Suppressor macrophage treated with lipopolysaccharide for 4 hours (primary cell): ENCODE measurements around the gene WFDC12.
A peak's percentile ranks its signal among the peaks of the same experiment; 100 is the strongest.

Experiments used
- DNase-seq: peaks from one replicate; pipeline ENCODE4 v3.0.0-alpha.2; 2020

The WFDC12 gene

GRCh38 chr20:45114465-45115385 is 9.5 kb downstream of the WFDC12 start, which contains the start of gene WFDC5:
TSS of gene WFDC5 (minus strand) at chr20:45115174. CDS start at chr20:45115083, 91 bp downstream.
- no peak for DNase-seq

- DNase-seq: no peak
These were observed 10.4 kb downstream of the WFDC12 start for GRCh38 chr20:45113865-45114264.

- no peak for DNase-seq
These were observed 11.5 kb downstream of the WFDC12 start for GRCh38 chr20:45112754-45113153.

- peak; percentile 34 for DNase-seq
These were observed 12.3 kb downstream of the WFDC12 start for GRCh38 chr20:45111799-45112471.

- no peak for DNase-seq
These were observed 13.0 kb downstream of the WFDC12 start for GRCh38 chr20:45111285-45111684.

- DNase-seq: no peak
These were observed 14.0 kb downstream of the WFDC12 start for GRCh38 chr20:45110301-45110700.

GRCh38 chr20:45109634-45110033 is 14.6 kb downstream of the WFDC12 start:
- no peak for DNase-seq

GRCh38 chr20:45105317-45105716 is 18.9 kb downstream of the WFDC12 start:
- DNase-seq: no peak

GRCh38 chr20:45104786-45105185 is 19.5 kb downstream of the WFDC12 start:
- no peak for DNase-seq

GRCh38 chr20:45103072-45103471 is 21.2 kb downstream of the WFDC12 start:
- DNase-seq: no peak

GRCh38 chr20:45101333-45101850 is 22.9 kb downstream of the WFDC12 start:
- DNase-seq: no peak

GRCh38 chr20:45100563-45101245 is 23.6 kb downstream of the WFDC12 start, which contains the start of gene KCNS1:
TSS of gene KCNS1 (minus strand) at chr20:45101127. CDS start at chr20:45099236, 1,891 bp downstream.
- DNase-seq: no peak

GRCh38 chr20:45098103-45098773 is 26.0 kb downstream of the WFDC12 start:
- DNase-seq: peak; percentile 21

- peak; percentile 69 for DNase-seq
These were observed 26.7 kb downstream of the WFDC12 start for GRCh38 chr20:45097485-45098102.

GRCh38 chr20:45096781-45097180 is 27.5 kb downstream of the WFDC12 start:
- no peak for DNase-seq

GRCh38 chr20:45095805-45096238 is 28.4 kb downstream of the WFDC12 start:
- DNase-seq: peak; percentile 69

GRCh38 chr20:45094864-45095574 is 29.2 kb downstream of the WFDC12 start:
- DNase-seq: no peak

GRCh38 chr20:45094201-45094600 is 30.1 kb downstream of the WFDC12 start:
- no peak for DNase-seq

GRCh38 chr20:45092898-45093297 is 31.4 kb downstream of the WFDC12 start:
- no peak for DNase-seq

- no peak for DNase-seq
These were observed 32.9 kb downstream of the WFDC12 start for GRCh38 chr20:45091366-45091765.

GRCh38 chr20:45090481-45090880 is 33.8 kb downstream of the WFDC12 start:
- DNase-seq: no peak
